Inferior parietal cortex (tissue), 1 donor: ENCODE results near the gene GRAMD4.
"Not testable (repeated sequence)": the region's sequence is repeated elsewhere in the genome, so short reads cannot be mapped to it uniquely, and the experiment has no call there.

Source experiments
- DNase-seq: peaks from one replicate; pipeline ENCODE4 v3.0.0-alpha.2; 2016; ENCODE audit errors: extremely low spot score

Gene GRAMD4

GRCh38 chr22:46619240-46619829 lies 851 bp upstream of the GRAMD4 start:
- DNase-seq = no peak

- DNase-seq = no peak
Observed at GRCh38 chr22:46620588-46621242, 529 bp downstream of the GRAMD4 start.

- not testable (repeated sequence) for DNase-seq
Observed at GRCh38 chr22:46621243-46621930, 1.2 kb downstream of the GRAMD4 start.

GRCh38 chr22:46622081-46622521 lies 1.9 kb downstream of the GRAMD4 start:
- DNase-seq = no peak

- DNase-seq = no peak
Observed at GRCh38 chr22:46625113-46625842, 5.1 kb downstream of the GRAMD4 start.

- DNase-seq = no peak
Observed at GRCh38 chr22:46625843-46626349, 5.7 kb downstream of the GRAMD4 start.

GRCh38 chr22:46626356-46626755 lies 6.2 kb downstream of the GRAMD4 start:
- DNase-seq = no peak

- no peak for DNase-seq
Observed at GRCh38 chr22:46626911-46627805, 7.0 kb downstream of the GRAMD4 start.

GRCh38 chr22:46627806-46628482 lies 7.8 kb downstream of the GRAMD4 start:
- DNase-seq = no peak

- no peak for DNase-seq
Observed at GRCh38 chr22:46628756-46629155, 8.6 kb downstream of the GRAMD4 start.

- DNase-seq = no peak
Observed at GRCh38 chr22:46629291-46629690, 9.1 kb downstream of the GRAMD4 start.

- DNase-seq = no peak
Observed at GRCh38 chr22:46631113-46631512, 10.9 kb downstream of the GRAMD4 start.

- no peak for DNase-seq
Observed at GRCh38 chr22:46632646-46633249, 12.6 kb downstream of the GRAMD4 start.

- DNase-seq = no peak
Observed at GRCh38 chr22:46633334-46633890, 13.2 kb downstream of the GRAMD4 start.

- no peak for DNase-seq
Observed at GRCh38 chr22:46634011-46634699, 14.0 kb downstream of the GRAMD4 start.

- DNase-seq = not testable (repeated sequence)
Observed at GRCh38 chr22:46634973-46635685, 14.9 kb downstream of the GRAMD4 start.

GRCh38 chr22:46635756-46636155 lies 15.6 kb downstream of the GRAMD4 start:
- no peak for DNase-seq

GRCh38 chr22:46636221-46637002 lies 16.2 kb downstream of the GRAMD4 start:
- no peak for DNase-seq
